Peyer's patch (tissue), 4 donors: ENCODE results near the gene SLC16A7. TPM values are rescaled to one million over a fixed set of nuclear protein-coding genes. Genes with fewer than 3 reads are reported as not detected.
A peak's percentile ranks its signal among the peaks of the same experiment; 100 is the strongest.

Experiments used
- DNase-seq, 3 donors: peaks; one replicate each; pipeline ENCODE4 v3.0.0-alpha.2; 2017 to 2019
- H3K27ac ChIP-seq, 4 donors: fragments of 200-600 bp; sonication (generic); one replicate each; pipeline ENCODE4 v1.5.1; 2016 to 2019
- H3K27me3 ChIP-seq, 2 donors: fragments of 200-600 bp; sonication (generic); one replicate each; pipeline ENCODE4 v1.5.1; 2019
- H3K36me3 ChIP-seq, 3 donors: fragments of 200-600 bp; sonication (generic); one replicate each; pipeline ENCODE4 v1.5.1; 2016 to 2019
- H3K4me1 ChIP-seq, 4 donors: fragments of 200-600 bp; sonication (generic); one replicate each; pipeline ENCODE4 v1.5.1; 2016 to 2019
- H3K4me3 ChIP-seq, 4 donors: fragments of 200-600 bp; sonication (generic); 1 replicate in 3 of 4; 2 replicates in 1 of 4; pipeline ENCODE4 v1.5.1; 2016 to 2019; ENCODE audit warnings: mild to moderate bottlenecking in 1 of 4
- H3K9me3 ChIP-seq, 4 donors: fragments of 200-600 bp; sonication (generic); one replicate each; pipeline ENCODE4 v1.5.1; 2016 to 2019; ENCODE audit warnings: mild to moderate bottlenecking in 1 of 4
- CTCF ChIP-seq, 6 experiments: fragments of 450-650 bp in 4 of 6; fragments of 200-600 bp in 2 of 6; sonication (generic) in 1 of 6; IDR thresholded peaks; one replicate each; pipeline ENCODE4 v1.5.1; 2017 to 2019; ENCODE audit warnings: antibody characterized with exemption in 6 of 6, mild to moderate bottlenecking in 3 of 6, moderate library complexity in 1 of 6
- POLR2A ChIP-seq, 2 donors: fragments of 450-650 bp; IDR thresholded peaks; one replicate each; pipeline ENCODE4 v1.5.1; 2017; ENCODE audit warnings: antibody characterized with exemption in 2 of 2, mild to moderate bottlenecking in 2 of 2, moderate library complexity in 2 of 2
- total RNA-seq, 4 donors: library from RNA; depleted of rRNA; stranded (reverse); fragments of >200 nt; gene quantifications; one replicate each; pipeline ENCODE4 v1.1.0, GENCODE V29; 2016

Gene SLC16A7
- total RNA-seq, 4 donors from 2014 or later: 5.0 to 19.4 (median 12.1) TPM

GRCh38 chr12:59763835-59764234 is 168.0 kb downstream of the SLC16A7 start:
- TF ChIP-seq CTCF (IDR thresholded peaks at IDR 0.05) (no peak), POLR2A (IDR thresholded peaks at IDR 0.05) (no peak)

GRCh38 chr12:59768031-59768430 is 172.2 kb downstream of the SLC16A7 start:
- H3K27me3 ChIP-seq: no peaks in the 10 kb centered on the region
- TF ChIP-seq POLR2A (IDR thresholded peaks at IDR 0.05) (no peak), CTCF (IDR thresholded peaks at IDR 0.05) (no peak)
- no peaks in the 10 kb centered on the region for H3K36me3 ChIP-seq
- no peaks in the 10 kb centered on the region for H3K4me1 ChIP-seq
- no peak overlapping the region for H3K4me3 ChIP-seq
- H3K9me3 ChIP-seq: no peaks in the 10 kb centered on the region
- no peak for DNase-seq
- H3K27ac ChIP-seq: no peak overlapping the region

More at GRCh38 chr12:59763835-59764234, 168.0 kb downstream of the SLC16A7 start:
- no peak overlapping the region for H3K27ac ChIP-seq
- H3K27me3 ChIP-seq: no peaks in the 10 kb centered on the region
- no peaks in the 10 kb centered on the region for H3K36me3 ChIP-seq
- DNase-seq: no peak
- H3K4me3 ChIP-seq: no peak overlapping the region
- H3K4me1 ChIP-seq: no peaks in the 10 kb centered on the region
- H3K9me3 ChIP-seq: no peaks in the 10 kb centered on the region

DNA sequence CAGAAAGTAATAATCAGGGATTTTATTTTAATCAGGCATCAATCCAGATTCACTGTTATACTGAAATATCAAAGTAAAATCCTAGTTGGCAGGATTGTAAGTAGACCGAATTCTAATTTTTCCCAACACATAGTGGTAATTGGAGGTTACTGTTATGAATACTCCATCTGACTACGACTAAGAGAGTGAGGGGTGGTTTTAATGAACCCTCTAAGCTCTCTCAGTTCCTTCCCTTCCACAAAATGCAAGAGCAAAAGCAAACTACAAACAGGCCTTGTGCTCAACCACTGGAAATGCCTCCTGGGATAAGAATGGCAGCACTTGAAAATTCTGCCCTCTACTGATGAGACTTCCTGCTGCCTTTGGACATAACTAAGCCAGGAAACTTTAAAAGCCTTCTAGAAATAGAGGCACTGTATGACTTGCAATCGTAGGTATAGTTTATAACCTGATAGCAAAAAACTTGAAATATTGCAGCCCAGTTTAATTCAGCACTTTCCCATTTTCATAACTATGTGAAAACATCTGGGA is 184.8 kb downstream of the SLC16A7 start:
- no peak overlapping the region for H3K4me3 ChIP-seq
- TF ChIP-seq POLR2A (IDR thresholded peaks at IDR 0.05) (no peak), CTCF (IDR thresholded peaks at IDR 0.05) (peak in 3 of 6 experiments; percentile 13 to 19 (median 17))

DNA sequence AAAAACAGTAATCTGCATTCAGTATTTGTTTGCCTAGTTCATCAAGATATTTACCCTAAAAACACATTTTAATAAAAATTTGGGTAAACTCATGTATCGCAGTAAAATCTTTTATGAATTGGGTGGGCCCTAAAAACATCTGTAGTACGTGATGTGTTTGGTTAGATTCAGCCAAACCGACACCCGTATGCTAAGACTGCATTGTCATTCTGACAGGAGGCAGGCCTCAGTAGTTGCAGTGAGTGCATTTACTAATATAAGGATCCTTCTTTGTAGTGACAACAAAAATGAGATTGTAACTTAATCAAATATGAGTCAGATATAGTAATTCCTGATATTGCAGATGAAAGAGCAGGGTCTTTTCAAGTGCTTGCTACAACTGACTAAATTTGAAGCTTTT is 191.8 kb downstream of the SLC16A7 start:
- Histone ChIP-seq H3K36me3 (no peaks in the 10 kb centered on the region), H3K9me3 (peaks cover 0 to 2% (median 0%) of the 10 kb centered on the region in 4 donors), H3K4me3 (no peak overlapping the region), H3K27ac (no peak overlapping the region), H3K27me3 (no peaks in the 10 kb centered on the region), H3K4me1 (no peaks in the 10 kb centered on the region)
- TF ChIP-seq POLR2A (IDR thresholded peaks at IDR 0.05) (no peak), CTCF (IDR thresholded peaks at IDR 0.05) (no peak)
- no peak for DNase-seq

More for the DNA sequence above, 184.8 kb downstream of the SLC16A7 start:
- no peak for DNase-seq
- Histone ChIP-seq H3K4me1 (no peaks in the 10 kb centered on the region), H3K36me3 (no peaks in the 10 kb centered on the region), H3K27ac (no peak overlapping the region), H3K27me3 (no peaks in the 10 kb centered on the region), H3K9me3 (no peaks in the 10 kb centered on the region)

DNA sequence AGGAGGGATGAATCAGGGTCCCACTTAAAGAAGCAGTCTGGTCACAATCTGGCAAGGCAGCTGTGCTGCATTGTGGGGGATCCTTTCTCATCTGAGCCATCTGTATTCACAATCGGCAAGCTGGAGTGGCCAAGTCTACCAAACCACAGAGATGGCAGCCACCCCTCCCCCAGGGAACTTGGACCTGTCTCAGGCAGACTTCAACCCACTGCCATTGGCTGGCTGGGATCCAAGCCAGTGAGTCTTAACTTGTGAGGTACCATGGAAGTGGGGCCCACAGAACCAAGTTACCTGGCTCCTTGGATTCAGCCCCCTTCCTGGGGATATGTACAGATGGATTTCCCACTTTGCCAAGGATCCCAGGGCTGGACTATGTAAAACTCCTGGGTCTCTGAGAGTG is 196.8 kb downstream of the SLC16A7 start:
- no peak overlapping the region for H3K27ac ChIP-seq
- no peaks in the 10 kb centered on the region for H3K27me3 ChIP-seq
- TF ChIP-seq CTCF (IDR thresholded peaks at IDR 0.05): no peak
- H3K9me3 ChIP-seq: peaks cover 0 to 5% (median 0%) of the 10 kb centered on the region in 4 donors
- no peaks in the 10 kb centered on the region for H3K36me3 ChIP-seq
- no peak overlapping the region for H3K4me3 ChIP-seq
- no peaks in the 10 kb centered on the region for H3K4me1 ChIP-seq
- DNase-seq: no peak

DNA sequence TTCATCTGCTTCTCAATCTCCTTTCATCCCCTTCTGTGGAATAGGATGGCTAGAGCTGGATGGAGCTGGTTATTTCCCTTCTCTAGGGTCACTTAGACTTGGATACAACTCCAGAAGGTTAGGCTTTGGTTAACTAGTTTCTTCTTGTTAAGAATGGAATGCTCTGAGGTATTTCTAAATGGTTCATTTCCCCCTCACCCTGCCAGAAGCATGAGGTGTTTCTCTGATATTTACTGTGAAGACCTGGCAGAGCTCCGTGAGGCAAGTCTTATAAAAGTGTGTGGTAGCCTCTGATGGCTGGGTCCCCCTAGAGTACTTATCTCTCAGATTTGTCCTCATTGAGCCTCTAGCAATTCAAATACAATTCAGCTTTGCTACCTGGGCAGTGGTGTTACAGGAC is 207.9 kb downstream of the SLC16A7 start:
- TF ChIP-seq POLR2A (IDR thresholded peaks at IDR 0.05): no peak
- DNase-seq: no peak
- no peaks in the 10 kb centered on the region for H3K4me1 ChIP-seq
- H3K9me3 ChIP-seq: no peaks in the 10 kb centered on the region
- H3K27ac ChIP-seq: no peak overlapping the region
- no peak overlapping the region for H3K4me3 ChIP-seq
- no peaks in the 10 kb centered on the region for H3K36me3 ChIP-seq
- no peaks in the 10 kb centered on the region for H3K27me3 ChIP-seq
